HEK293T (cell line): ENCODE results near the gene TMX4.

Source experiments
- FOXK2 ChIP-seq: fragments of 450-650 bp; IDR thresholded peaks from 2 replicates; pipeline ENCODE4 v1.6.1; 2016; ENCODE audit warnings: mild to moderate bottlenecking
- SUZ12 ChIP-seq: fragments of 450-650 bp; IDR thresholded peaks from 2 replicates; pipeline ENCODE4 v1.6.1; 2016; ENCODE audit warnings: mild to moderate bottlenecking

- no peak for TF ChIP-seq FOXK2
- TF ChIP-seq SUZ12: no peak
Observed at GRCh38 chr20:8062756-8063155, 43.2 kb upstream of the TMX4 start.
